Measurements from ENCODE around the gene LZTFL1.

DNA sequence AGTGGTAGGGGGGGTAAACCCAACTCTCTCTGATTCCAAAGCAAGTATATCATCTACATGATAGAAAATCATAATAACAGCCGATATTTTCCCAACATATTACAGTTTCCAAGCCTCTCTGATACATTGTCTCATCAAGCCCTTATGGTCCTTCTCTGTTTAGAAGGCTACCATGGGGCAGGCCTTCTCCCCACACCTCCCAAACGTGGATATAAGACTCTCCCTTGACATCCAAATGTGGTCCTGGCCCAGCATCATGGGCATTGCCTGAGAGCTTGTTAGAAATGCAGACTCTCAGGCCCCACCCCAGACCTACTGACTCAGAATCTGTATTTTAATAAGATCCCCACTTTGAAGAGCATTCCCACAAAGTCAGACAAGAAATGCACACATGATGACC lies 26.7 kb upstream of the LZTFL1 start:
- TF ChIP-seq, protein P1, sequence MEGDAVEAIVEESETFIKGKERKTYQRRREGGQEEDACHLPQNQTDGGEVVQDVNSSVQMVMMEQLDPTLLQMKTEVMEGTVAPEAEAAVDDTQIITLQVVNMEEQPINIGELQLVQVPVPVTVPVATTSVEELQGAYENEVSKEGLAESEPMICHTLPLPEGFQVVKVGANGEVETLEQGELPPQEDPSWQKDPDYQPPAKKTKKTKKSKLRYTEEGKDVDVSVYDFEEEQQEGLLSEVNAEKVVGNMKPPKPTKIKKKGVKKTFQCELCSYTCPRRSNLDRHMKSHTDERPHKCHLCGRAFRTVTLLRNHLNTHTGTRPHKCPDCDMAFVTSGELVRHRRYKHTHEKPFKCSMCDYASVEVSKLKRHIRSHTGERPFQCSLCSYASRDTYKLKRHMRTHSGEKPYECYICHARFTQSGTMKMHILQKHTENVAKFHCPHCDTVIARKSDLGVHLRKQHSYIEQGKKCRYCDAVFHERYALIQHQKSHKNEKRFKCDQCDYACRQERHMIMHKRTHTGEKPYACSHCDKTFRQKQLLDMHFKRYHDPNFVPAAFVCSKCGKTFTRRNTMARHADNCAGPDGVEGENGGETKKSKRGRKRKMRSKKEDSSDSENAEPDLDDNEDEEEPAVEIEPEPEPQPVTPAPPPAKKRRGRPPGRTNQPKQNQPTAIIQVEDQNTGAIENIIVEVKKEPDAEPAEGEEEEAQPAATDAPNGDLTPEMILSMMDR (IDR thresholded peaks at IDR 0.05; ENCODE audit: extremely low read depth in 1 of 2, insufficient read depth in 1 of 2, low read depth in 1 of 2, low read length in 2 of 2) = no peak
- TF ChIP-seq JUN (IDR thresholded peaks at IDR 0.05; ENCODE audit: borderline replicate concordance, insufficient read depth, insufficient read length, low read depth) (no peak), POLR2A (IDR thresholded peaks at IDR 0.05; ENCODE audit: low read depth, low read length) (no peak), POLR2AphosphoS5 (IDR thresholded peaks at IDR 0.05; ENCODE audit: insufficient read depth, low read depth, low read length) (no peak)
